HG02759 (cell line): Measurements from ENCODE around the gene CTIF.

Experiments
- ATAC-seq: cut with Tn5 transposase; IDR thresholded peaks from one replicate; pipeline ENCODE4 v1.9.1; 2021; ENCODE audit warnings: mild to moderate bottlenecking, moderate library complexity; ENCODE audit not compliant: unreplicated experiment

Gene CTIF

GRCh38 chr18:48889115-48889941 is 350.5 kb downstream of the CTIF start:
- no peak for ATAC-seq

GRCh38 chr18:48889981-48890762 is 351.3 kb downstream of the CTIF start:
- ATAC-seq, result no peak

DNA sequence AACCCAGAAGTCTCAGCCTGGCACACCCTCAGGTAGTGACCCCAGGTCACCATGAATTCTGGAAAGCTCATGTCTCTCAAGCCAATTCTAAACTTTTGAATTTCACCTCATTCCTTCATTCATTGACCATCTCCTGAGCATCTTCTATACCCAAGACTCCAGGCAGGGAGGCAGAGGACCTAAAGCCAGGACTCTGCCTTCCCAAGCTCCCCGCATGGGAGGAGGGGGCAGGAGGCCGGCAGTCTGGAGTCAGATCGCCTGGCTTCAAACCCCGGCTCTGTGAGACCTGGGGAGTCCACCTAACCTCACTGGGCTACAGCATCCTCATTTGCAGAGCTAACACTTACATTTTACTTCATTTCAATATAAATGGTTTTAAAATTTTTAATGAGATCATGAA is 352.9 kb downstream of the CTIF start:
- no peak for ATAC-seq

- ATAC-seq, result no peak
These were observed 353.5 kb downstream of the CTIF start for GRCh38 chr18:48892146-48892855.

DNA sequence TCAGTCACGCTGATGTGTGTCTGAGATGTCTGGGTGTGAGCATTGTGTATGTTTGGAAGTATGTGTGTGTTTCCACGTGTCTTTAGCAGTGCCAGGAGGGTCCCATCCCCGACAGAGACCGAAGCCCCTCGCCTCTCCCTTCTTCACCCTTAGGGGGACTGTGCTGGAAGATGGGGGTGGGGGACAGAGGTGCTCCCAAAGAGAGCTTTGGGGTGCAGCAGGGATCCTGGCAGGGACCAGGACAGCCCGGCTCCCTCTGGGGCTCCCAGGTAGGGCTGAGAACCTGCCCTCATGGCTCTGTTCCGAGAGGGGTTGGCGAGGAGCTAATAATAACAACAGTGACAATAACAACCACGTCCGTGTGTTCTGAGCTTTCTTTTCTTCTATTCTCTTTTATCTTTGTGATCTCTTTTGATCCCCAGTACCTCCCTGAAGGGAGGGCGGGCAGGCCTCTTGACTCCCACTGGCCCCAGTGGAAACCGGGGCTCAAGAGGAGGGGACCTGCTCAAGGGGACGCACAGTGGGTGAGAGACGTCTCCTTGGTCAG is 354.3 kb downstream of the CTIF start:
- no peak for ATAC-seq

DNA sequence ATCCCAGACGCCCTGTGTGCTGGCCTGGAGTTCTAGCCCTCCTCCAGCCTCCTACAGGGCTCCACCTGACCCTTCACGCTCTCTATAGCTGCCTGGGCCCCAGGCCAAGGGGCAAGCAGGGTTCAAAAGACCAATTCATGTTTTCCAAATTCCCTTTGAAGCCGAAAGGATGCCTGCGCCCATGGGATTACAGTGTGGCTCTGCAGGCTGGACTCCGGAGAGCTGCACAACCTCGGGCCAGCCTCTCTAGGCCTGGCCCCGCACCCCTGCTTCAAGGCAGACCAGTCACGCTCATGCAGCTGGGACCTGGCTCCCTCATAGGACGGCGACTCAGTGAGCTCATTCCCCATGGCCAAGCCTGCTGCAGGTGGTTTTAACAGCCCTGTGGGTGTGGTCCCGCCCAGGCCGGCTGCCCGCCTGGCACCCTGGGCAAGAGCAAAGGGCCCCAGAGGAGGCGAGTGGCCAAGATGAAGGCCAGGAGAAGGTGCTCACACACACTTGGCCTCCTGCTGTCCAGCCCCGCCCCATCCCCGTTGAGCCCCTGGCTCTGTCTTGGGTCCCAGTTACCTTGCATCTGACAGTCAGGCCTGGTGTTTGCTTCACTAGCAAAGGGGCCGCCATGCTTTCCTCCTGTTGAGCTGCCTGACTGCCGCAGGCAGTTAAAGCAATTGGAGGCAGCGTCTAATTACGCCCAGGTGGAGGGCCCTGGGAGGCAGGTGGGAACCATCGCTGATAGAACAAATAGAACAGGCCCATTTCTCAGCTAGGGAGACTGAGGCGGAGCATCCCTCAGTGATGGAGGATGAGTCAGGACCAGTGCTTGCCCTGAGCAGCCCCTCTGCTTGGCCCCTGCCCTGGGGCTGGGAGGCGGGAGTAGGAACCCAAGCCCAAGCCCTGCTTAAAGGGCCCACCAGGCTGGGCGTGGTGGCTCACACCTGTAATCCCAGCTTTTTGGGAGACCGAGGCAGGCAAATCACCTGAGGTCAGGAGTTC is 355.1 kb downstream of the CTIF start:
- ATAC-seq, result no peak

GRCh38 chr18:48894799-48895346 is 356.0 kb downstream of the CTIF start:
- no peak for ATAC-seq

GRCh38 chr18:48896326-48896874 is 357.6 kb downstream of the CTIF start:
- ATAC-seq, result no peak

DNA sequence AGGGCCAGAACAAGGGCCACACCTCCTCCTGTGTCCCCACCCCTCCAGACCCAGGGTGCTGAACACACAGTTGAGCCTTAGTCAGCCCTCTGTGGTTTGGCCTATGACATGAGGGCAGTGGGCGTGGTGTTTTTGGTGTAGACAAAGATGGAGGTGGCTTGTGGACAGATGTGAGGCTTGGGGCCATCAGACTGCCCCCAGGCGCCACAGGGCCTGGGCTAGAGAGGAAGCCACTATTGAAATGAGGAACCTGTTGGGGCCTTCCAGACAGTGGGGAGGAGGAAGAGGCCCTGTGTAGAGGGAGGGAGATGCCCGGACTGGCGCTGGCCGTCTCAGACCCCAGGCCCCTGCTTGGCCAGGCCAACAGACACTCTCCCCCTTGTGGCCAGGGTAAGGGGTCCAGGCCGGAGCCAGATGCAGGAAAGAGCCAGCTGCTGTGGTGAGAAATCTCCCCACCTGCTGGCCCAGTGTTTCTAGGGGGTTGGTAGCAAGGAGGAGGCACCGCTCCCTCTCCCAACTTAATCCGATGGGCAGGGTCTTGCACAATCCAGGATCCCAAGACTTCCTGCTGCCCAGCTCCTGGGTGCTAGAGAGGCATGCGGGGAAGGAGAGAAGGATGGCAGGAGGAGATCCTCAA is 358.2 kb downstream of the CTIF start:
- ATAC-seq, result peak; percentile 76

DNA sequence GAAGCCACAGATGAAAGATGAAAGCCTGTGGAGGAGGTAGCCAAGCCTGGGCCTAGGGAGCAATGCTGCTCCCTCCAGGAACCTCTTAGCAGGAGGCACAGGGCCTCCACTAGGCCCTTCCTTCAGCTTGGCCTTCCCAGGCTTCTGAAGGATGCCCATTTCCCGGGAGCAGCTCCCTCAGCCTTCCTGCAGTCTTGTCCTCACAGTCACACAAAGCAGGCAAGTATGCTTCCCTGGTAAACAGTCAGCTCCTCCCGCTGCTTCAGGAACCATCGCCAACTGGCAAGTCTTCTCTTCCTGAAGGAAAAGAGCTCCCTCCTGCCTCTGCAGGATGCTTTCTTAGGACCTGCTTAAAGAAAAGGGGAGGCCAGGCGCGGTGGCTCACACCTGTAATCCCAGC is 358.7 kb downstream of the CTIF start:
- ATAC-seq, result no peak

DNA sequence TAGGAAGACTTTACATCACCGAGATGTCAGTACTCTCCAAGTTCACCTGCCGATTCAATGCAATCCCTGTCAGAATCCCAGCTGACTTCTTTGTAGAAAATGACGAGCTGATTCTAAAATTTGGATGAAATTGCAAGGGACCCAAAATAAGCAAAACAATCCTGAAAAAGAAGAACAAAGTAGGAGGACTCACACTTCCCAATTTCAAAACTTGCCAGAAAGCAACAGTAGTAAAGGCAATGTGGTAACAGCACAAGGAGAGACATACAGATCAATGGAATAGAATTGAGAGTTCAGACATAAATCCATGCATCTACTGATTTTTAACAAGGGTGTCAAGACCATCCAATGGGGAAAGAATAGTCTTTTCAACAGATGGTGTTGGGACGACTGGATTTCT is 359.7 kb downstream of the CTIF start:
- ATAC-seq, result no peak

DNA sequence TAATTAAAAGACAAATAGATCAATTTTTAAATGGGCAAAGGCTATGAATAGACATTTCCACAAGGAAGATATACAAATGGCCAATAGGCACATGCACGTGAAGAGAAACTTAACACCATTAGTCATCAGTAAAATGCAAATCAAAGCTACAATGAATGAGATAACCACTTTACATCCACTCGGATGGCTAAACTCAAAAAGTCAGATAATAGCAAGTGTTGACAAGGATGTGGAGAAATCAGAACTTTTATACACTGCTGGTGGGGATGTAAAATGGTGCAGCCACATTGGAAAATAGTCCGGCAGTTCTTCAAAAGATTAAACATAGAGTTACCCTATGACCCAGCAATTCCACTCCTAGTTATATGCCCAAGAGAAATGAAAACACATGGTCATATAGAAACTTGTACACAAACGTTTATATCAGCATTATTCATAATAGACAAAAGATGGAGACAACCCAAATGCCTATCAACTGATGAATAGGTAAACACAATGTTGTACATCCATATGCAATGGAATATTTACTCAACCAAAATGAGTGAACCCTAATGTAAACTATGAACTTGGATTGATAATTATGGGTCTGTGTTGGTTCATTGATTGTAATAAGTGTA is 360.8 kb downstream of the CTIF start:
- ATAC-seq, result no peak

DNA sequence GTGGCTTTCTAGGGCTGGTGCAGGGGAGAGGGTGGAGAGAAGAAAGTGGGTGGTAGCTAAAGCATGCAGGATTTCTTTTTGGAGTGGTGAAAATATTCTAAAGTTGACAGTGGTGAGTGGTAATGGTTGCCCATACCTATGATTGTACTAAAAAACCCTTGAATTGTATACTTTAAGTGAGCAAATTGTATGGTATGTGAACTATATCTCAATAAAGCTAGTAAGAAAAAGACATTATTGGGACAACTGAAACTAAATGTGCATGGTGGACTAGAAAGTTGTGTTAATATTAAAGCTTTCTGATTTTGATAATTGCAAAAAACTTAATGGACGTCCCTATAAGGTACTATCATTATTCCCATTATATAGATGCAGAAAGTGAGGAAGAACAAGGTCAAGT is 361.6 kb downstream of the CTIF start:
- ATAC-seq, result no peak

DNA sequence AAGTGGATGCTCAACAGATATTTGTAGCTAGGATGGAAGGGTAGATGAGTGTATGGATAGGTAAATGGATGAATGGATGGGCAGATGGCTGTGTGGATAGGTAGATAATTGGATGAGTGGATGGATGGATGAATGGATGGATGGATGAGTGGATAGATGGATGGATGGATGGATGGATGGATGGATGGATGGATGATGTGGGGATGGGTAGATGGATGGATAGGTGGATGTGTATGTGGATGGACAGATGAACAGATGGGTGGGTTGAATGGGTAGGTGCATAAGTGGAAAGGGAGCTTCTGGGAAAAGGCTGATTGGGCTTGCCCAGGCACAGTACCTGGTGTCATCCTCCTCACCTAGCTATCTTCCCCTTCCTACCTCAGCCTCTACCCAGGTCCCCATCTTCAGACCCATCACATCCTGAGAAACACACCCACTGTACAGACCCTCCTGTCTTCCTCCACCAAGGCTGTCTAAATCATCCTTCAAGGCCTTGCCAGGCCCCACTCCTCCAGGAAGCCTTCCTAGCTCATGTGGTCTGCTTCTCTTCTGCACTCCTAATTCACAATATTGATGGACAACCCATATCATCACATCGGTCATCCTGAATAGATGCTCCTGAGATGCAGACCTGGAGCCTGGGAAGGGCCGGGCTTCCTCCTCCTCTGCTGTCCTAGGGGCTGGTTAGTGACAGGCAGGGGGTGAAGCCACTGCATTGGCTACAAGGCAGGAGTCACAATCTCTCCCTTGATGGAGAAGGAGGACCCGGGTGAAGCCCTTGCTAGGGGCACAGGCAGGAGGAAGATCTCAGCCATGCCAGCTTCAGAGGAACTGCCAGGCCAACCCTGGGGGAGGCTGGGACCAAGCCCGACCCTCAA is 362.6 kb downstream of the CTIF start:
- no peak for ATAC-seq

DNA sequence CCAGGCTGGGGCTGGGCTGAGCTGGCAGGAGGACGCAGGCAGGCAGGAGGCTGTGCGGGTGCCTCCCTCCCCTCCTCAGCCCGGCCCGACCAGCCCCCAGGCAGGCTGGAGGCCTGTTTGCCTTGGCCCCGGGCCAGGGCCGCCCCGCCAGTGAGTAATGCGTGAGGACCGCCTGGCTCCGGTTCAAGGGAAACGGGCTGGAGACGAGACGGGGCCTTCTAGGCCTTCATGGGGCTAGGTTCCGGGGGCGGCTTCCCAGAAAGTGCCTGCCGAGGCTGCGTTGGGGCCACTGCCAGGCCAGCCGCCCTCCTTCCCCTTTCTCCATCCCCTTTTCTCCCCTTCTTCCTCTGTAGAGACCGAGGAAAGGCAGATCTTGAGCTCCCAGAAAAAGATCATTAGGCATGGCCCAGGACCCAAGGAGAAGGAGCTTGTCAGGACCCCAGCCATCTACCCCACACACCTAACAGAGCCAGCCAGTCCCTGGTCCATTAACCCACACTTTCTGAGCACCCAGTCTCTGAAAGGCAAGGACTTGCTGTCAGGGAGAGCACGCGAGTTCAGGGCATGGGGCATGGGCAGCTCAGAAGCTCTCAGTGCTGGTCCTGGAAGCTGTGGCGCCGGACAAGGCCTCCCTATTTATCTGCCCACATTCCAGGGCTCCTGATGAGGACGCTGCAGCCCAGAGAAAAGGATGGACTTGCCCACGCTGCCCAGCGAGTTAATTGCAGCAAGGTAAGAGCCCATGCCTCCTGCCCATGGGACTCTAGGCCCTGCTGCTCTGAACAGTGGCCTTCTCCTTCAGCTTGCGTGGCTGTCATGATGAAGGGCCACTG is 363.4 kb downstream of the CTIF start:
- no peak for ATAC-seq

GRCh38 chr18:48902856-48903601 is 364.2 kb downstream of the CTIF start:
- no peak for ATAC-seq
